ENCODE results near the gene PRR16.

DNA sequence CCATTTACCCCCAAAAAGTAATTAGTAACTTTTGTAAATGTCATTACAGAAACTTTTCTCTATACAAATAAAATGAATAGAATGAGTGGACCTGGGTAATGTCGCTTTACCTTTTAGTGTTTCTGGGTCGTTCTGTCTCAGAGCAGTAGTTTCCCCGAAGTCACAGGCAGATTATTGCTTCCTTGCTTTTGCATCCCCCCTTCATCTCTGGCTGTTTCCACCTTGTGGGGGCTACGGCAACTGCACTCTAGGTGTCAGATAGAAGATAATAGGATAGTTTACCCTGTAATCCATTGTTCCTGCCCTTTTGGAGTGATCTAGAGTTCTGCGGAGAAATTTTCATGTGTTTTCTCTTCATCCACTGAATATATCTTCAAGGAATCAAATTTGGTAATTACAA is 68.7 kb downstream of the PRR16 start:
- TF ChIP-seq, protein P1, sequence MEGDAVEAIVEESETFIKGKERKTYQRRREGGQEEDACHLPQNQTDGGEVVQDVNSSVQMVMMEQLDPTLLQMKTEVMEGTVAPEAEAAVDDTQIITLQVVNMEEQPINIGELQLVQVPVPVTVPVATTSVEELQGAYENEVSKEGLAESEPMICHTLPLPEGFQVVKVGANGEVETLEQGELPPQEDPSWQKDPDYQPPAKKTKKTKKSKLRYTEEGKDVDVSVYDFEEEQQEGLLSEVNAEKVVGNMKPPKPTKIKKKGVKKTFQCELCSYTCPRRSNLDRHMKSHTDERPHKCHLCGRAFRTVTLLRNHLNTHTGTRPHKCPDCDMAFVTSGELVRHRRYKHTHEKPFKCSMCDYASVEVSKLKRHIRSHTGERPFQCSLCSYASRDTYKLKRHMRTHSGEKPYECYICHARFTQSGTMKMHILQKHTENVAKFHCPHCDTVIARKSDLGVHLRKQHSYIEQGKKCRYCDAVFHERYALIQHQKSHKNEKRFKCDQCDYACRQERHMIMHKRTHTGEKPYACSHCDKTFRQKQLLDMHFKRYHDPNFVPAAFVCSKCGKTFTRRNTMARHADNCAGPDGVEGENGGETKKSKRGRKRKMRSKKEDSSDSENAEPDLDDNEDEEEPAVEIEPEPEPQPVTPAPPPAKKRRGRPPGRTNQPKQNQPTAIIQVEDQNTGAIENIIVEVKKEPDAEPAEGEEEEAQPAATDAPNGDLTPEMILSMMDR (IDR thresholded peaks at IDR 0.05) = no peak
- TF ChIP-seq ZFX (IDR thresholded peaks at IDR 0.05; ENCODE audit: borderline replicate concordance) = no peak

Data from 22Rv1 (cell line).